ENCODE data around the gene GMPR2.

DNA sequence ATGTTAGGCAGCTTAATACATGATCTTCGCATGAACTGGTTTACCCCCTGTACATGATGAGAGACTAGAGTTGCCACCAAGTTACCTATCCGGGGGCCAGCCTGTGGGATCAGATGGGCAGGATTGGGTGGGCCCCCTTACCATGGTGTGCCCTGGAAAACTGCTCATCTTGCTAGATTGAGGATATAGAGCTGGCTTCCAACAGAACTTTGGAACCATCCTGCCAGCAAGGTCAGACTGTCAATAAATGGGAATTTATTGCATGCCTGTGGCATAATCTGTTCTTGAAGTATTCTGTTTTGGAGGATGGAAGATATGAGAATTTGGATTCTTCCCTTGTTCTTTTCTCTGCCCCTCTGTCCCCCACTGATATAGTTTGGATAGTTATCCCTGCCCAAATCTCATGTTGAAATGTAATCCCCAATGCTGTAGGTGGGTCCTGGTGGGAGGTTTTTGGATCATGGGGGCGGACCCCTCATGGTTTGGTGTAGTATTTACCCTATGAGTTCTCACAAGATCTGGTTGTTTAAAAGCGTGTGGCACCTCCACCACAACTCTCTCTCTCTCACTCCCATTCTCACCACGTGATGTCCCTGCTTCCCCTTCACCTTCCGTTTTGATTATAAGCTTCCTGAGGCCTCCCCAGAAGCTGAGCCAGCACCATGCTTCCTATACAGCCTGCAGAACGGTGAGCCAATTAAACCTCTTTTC lies 33.8 kb upstream of the GMPR2 start:
- TF ChIP-seq, protein P1, sequence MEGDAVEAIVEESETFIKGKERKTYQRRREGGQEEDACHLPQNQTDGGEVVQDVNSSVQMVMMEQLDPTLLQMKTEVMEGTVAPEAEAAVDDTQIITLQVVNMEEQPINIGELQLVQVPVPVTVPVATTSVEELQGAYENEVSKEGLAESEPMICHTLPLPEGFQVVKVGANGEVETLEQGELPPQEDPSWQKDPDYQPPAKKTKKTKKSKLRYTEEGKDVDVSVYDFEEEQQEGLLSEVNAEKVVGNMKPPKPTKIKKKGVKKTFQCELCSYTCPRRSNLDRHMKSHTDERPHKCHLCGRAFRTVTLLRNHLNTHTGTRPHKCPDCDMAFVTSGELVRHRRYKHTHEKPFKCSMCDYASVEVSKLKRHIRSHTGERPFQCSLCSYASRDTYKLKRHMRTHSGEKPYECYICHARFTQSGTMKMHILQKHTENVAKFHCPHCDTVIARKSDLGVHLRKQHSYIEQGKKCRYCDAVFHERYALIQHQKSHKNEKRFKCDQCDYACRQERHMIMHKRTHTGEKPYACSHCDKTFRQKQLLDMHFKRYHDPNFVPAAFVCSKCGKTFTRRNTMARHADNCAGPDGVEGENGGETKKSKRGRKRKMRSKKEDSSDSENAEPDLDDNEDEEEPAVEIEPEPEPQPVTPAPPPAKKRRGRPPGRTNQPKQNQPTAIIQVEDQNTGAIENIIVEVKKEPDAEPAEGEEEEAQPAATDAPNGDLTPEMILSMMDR (IDR thresholded peaks at IDR 0.05), result no peak
- no peak for TF ChIP-seq POLR2A (IDR thresholded peaks at IDR 0.05)

All from testis (tissue), 2 donors.